Mesodermal cell (in vitro differentiated cells): ENCODE results near the gene PDE6A.

ENCODE experiments used
- H3K27ac ChIP-seq: 2 replicates; pipeline ENCODE4 v1.7.0; 2013; ENCODE audit warnings: mild to moderate bottlenecking, low read depth, low read length, moderate library complexity; ENCODE audit not compliant: severe bottlenecking
- H3K36me3 ChIP-seq: 2 replicates; pipeline ENCODE4 v1.7.1; 2013; ENCODE audit warnings: mild to moderate bottlenecking, low read length, moderate library complexity; ENCODE audit not compliant: control insufficient read depth, insufficient read depth
- H3K4me1 ChIP-seq: one replicate; pipeline ENCODE4 v1.7.1; 2013; ENCODE audit warnings: mild to moderate bottlenecking, low read length; ENCODE audit not compliant: insufficient read depth, control insufficient read depth, poor library complexity, severe bottlenecking
- H3K4me3 ChIP-seq: 2 replicates; pipeline ENCODE4 v1.7.0; 2013; ENCODE audit warnings: low read length, control low read depth, mild to moderate bottlenecking; ENCODE audit not compliant: insufficient read depth, poor library complexity, severe bottlenecking; ENCODE audit errors: extremely low read depth
- H3K9me3 ChIP-seq: 2 replicates; pipeline ENCODE4 v1.7.1; 2013; ENCODE audit warnings: mild to moderate bottlenecking, low read length, moderate library complexity; ENCODE audit not compliant: control insufficient read depth
- WGBS, 2 experiments: methylation state at CpG; one replicate each; pipeline ENCODE4 v1.1.5; 2013; ENCODE audit warnings: missing lambda C conversion rate in 2 of 2; ENCODE audit not compliant: insufficient coverage in 2 of 2; 5-methylcytosine and 5-hydroxymethylcytosine counted together

Gene PDE6A

GRCh38 chr5:149836451-149837139, 108.0 kb downstream of the PDE6A start:
- H3K4me3 ChIP-seq, result no peak overlapping the region
- WGBS, 2 experiments, result 91 to 95% methylated on average over 16 to 17 of the region's 18 CpGs
- H3K4me1 ChIP-seq, result no peaks in the 10 kb centered on the region
- H3K9me3 ChIP-seq, result no peaks in the 10 kb centered on the region
- no peaks in the 10 kb centered on the region for H3K36me3 ChIP-seq
- no peak overlapping the region for H3K27ac ChIP-seq

DNA sequence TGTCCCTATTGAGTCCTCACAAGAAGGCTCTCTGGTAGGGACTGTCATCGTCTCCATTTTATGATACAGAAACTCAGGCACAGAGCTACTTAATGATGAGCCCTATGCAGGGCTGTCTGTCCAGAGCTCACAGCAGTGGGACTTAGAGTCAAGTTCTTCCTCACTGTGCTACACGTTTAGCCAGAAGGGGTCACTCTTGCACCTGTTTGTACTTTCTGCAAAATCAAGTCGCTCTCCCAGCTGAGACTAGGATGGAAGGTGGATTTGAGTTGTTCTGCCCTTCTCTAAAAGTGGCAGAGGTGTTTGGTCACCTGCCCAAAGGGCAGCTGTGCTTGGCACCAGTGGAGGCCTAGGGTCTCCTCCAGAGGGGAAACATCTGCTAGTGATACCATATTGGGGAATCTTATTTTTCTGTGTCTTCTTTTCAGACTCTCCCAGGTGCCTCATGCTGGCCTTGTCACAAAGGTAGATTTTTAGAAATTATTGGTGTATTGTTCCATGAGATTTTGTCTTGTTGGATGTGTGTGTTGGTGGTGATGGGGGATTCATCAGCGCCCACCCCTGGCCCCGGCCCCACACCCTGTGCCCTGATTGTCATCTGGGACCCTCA, 110.2 kb downstream of the PDE6A start:
- Histone ChIP-seq H3K4me3 (no peak overlapping the region), H3K27ac (no peak overlapping the region), H3K4me1 (no peaks in the 10 kb centered on the region), H3K9me3 (no peaks in the 10 kb centered on the region), H3K36me3 (no peaks in the 10 kb centered on the region)
- 32 to 33% methylated on average over 3 of the region's 5 CpGs for WGBS, 2 experiments

- no peaks in the 10 kb centered on the region for H3K4me1 ChIP-seq
Measured at GRCh38 chr5:149833116-149833827, 111.3 kb downstream of the PDE6A start.

DNA sequence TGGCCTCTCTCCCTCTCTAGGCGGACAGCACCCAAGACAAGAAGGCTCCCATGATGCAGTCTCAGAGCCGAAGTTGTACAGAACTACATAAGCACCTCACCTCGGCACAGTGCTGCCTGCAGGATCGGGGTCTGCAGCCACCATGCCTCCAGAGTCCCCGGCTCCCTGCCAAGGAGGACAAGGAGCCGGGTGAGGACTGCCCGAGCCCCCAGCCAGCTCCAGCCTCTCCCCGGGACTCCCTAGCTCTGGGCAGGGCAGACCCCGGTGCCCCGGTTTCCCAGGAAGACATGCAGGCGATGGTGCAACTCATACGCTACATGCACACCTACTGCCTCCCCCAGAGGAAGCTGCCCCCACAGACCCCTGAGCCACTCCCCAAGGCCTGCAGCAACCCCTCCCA, 112.0 kb downstream of the PDE6A start:
- Histone ChIP-seq H3K9me3 (no peaks in the 10 kb centered on the region), H3K4me1 (no peaks in the 10 kb centered on the region), H3K36me3 (no peaks in the 10 kb centered on the region), H3K4me3 (no peak overlapping the region), H3K27ac (no peak overlapping the region)
- WGBS, 2 experiments, result 86 to 91% methylated on average over 12 of the region's 12 CpGs

More at GRCh38 chr5:149833116-149833827, 111.3 kb downstream of the PDE6A start:
- no peak overlapping the region for H3K4me3 ChIP-seq
- H3K27ac ChIP-seq, result no peak overlapping the region
- no peaks in the 10 kb centered on the region for H3K9me3 ChIP-seq
- 95% methylated on average over 22 to 29 of the region's 30 CpGs for WGBS, 2 experiments
- no peaks in the 10 kb centered on the region for H3K36me3 ChIP-seq

- H3K4me1 ChIP-seq, result no peaks in the 10 kb centered on the region
- no peak overlapping the region for H3K4me3 ChIP-seq
- no peaks in the 10 kb centered on the region for H3K9me3 ChIP-seq
- H3K27ac ChIP-seq, result no peak overlapping the region
- H3K36me3 ChIP-seq, result no peaks in the 10 kb centered on the region
- 89 to 92% methylated on average over 2 to 5 of the region's 5 CpGs for WGBS, 2 experiments
Measured at GRCh38 chr5:149831492-149831891, 113.1 kb downstream of the PDE6A start.

DNA sequence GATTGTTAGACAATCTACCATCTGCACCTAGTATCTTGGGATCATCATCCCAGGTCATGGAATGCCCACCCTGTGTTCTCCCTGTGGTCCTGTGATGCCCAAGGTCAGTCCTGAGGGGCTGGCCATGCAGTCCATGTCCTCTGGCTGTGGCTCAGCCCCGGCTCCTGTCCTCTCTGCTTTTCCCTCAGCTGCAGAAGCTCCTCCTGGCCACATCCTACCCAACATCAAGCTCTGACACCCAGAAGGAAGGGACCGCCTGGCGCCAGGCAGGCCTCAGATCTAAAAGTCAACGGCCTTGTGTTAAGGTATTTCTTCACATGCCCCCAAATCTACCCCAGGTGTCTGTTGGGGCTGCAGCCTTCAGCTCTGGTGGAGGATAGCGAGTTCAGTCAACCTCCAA, 114.0 kb downstream of the PDE6A start:
- H3K9me3 ChIP-seq, result no peaks in the 10 kb centered on the region
- WGBS, 2 experiments, result 73 to 100% methylated on average over 2 of the region's 5 CpGs
- H3K4me1 ChIP-seq, result no peaks in the 10 kb centered on the region
- no peak overlapping the region for H3K4me3 ChIP-seq
- no peaks in the 10 kb centered on the region for H3K36me3 ChIP-seq
- no peak overlapping the region for H3K27ac ChIP-seq

DNA sequence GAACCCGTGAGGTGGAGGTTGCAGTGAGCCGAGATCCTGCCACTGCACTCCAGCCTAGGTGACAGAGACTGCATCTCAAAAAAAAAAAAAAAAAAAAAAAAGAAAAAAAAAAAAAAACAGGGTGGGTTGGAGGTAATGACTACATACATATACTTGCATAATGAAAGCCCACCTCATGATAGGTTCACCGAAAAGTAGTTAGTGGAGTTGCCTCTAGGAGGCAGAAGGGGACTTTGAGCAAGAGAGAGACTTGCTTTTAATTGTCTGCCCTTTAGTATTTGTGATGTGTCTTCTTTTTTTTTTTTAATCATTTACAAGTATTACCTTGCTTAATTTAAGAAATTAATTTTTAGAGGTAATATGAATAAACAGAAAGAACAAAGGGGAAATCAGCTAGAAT, 114.6 kb downstream of the PDE6A start:
- Histone ChIP-seq H3K9me3 (no peaks in the 10 kb centered on the region), H3K36me3 (no peaks in the 10 kb centered on the region), H3K4me3 (no peak overlapping the region), H3K4me1 (no peaks in the 10 kb centered on the region), H3K27ac (no peak overlapping the region)
- WGBS, 2 experiments, result no CpG with 5 or more reads among the region's 3 CpGs

DNA sequence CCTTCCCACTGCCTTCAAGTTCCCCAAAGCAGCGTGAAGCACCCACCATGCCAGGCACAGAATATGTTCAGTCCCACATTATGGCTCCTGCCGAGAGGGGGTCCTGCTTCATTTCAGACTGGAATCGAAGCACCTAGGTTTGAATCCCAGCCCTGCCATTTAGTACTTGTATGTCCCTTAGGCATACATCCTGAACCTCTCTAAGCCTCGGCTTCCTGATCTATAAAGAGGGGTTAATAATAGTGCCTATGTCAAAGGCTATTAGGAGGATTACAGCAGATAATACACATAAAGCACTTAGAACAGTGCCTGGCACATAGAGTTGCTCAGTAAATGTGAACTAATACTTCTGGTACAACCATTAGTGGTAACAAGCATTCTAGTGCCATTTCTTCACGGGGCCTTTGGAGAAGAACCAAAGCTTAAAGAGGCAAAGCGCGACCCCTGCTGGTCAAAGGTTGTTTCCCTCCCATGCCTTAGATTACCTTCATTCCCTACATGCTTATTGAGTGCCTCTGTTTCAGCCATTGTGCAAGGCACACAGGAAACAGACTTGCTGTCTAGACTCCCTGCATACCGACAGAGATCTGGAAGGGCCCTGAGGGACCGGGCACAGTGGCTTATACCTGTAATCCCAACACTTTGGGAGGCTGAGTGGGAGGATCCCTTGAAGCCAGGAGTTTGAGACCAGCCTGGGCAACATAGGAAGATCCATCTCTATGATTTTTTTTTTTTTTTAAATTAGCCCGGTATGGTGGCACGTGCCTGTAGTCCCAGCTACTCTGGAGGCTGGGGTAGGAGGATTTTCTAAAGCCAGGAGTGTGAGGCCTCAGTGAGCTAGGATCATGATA, 116.2 kb downstream of the PDE6A start:
- Histone ChIP-seq H3K36me3 (no peaks in the 10 kb centered on the region), H3K9me3 (no peaks in the 10 kb centered on the region), H3K27ac (no peak overlapping the region), H3K4me3 (no peak overlapping the region), H3K4me1 (peaks cover under 1% of the 10 kb centered on the region)
- 29 to 33% methylated on average over 7 to 8 of the region's 11 CpGs for WGBS, 2 experiments

GRCh38 chr5:149827546-149827945, 117.0 kb downstream of the PDE6A start:
- H3K4me1 ChIP-seq, result peaks cover 4% of the 10 kb centered on the region
- 98% methylated on average over 5 of the region's 5 CpGs for WGBS, 2 experiments

DNA sequence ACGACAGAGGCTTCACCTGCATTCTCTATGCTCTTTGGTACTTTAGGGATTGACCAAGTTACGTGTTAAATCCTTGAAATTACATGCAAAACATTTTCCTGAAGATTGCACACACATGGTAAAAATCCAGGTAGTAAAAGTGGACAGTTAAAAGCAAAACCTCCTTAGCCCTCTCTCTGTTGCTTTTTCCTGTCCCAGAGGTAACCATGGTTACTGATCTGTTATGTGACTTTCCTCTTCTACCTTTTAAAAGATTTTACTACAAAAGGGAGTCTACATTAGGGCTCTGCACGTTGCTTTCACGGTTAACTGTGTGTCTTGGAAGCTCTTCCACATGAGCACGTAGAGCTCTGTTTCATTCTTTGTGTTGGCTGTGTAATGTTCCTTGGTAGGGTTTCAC, 117.5 kb downstream of the PDE6A start:
- peaks cover 4% of the 10 kb centered on the region for H3K4me1 ChIP-seq
- H3K36me3 ChIP-seq, result no peaks in the 10 kb centered on the region
- H3K27ac ChIP-seq, result no peak overlapping the region
- H3K9me3 ChIP-seq, result no peaks in the 10 kb centered on the region
- H3K4me3 ChIP-seq, result no peak overlapping the region
- WGBS, 2 experiments, result 84% methylated on average over 5 of the region's 5 CpGs; no CpG with 5 or more reads in 1 of the 2 experiments

More at GRCh38 chr5:149827546-149827945, 117.0 kb downstream of the PDE6A start:
- H3K9me3 ChIP-seq, result no peaks in the 10 kb centered on the region
- no peak overlapping the region for H3K4me3 ChIP-seq
- no peaks in the 10 kb centered on the region for H3K36me3 ChIP-seq
- H3K27ac ChIP-seq, result no peak overlapping the region
